ENCODE results near the gene PHKG1.

PHKG1 gene

GRCh38 chr7:56030340-56030739 is 62.4 kb downstream of the PHKG1 start:
- DNase-seq = no peak
- TF ChIP-seq GATA1 (IDR thresholded peaks at IDR 0.05; ENCODE audit: low read depth, low read length) (no peak), POLR2A (IDR thresholded peaks at IDR 0.05; ENCODE audit: low read length) (no peak)

Measured in erythroblast (primary cell).